Activated CD4-positive, alpha-beta T cell treated with anti-CD3 and anti-CD28 coated beads for 24 hours (primary cell): ENCODE results near the gene USP51.
"Not testable (repeated sequence)": the region's sequence is repeated elsewhere in the genome, so short reads cannot be mapped to it uniquely, and the experiment has no call there.

Experiments used
- DNase-seq, 2 donors: peaks; one replicate each; pipeline ENCODE4 v3.0.0-alpha.2; 2020; ENCODE audit warnings: low read depth in 2 of 2

Gene USP51

GRCh38 chrX:55489314-55490009 is at the start of gene USP51:
TSS of gene USP51 (minus strand) at chrX:55489848. CDS start at chrX:55488939, 909 bp downstream.
- DNase-seq, result no peak

GRCh38 chrX:55524487-55524886 is 34.8 kb upstream of the USP51 start:
- no peak for DNase-seq

- no peak for DNase-seq
Observed at GRCh38 chrX:55523356-55523755, 33.7 kb upstream of the USP51 start.

- no peak for DNase-seq
Observed at GRCh38 chrX:55522596-55523276, 33.1 kb upstream of the USP51 start.

GRCh38 chrX:55521687-55522086 is 32.0 kb upstream of the USP51 start:
- DNase-seq, result no peak

GRCh38 chrX:55516794-55517481 is 27.3 kb upstream of the USP51 start:
- DNase-seq, result not testable (repeated sequence)

- DNase-seq, result not testable (repeated sequence)
Observed at GRCh38 chrX:55513045-55513737, 23.5 kb upstream of the USP51 start.

GRCh38 chrX:55508410-55509152 is 18.9 kb upstream of the USP51 start:
- not testable (repeated sequence) for DNase-seq

- not testable (repeated sequence) for DNase-seq
Observed at GRCh38 chrX:55507699-55508098, 18.1 kb upstream of the USP51 start.

GRCh38 chrX:55507010-55507409 is 17.4 kb upstream of the USP51 start:
- not testable (repeated sequence) for DNase-seq

GRCh38 chrX:55490974-55491373 is 1.3 kb upstream of the USP51 start:
- no peak for DNase-seq

- no peak for DNase-seq
Observed at GRCh38 chrX:55490121-55490520, 473 bp upstream of the USP51 start.

- DNase-seq, result peak; percentile 17 to 29
Observed at GRCh38 chrX:55488593-55489313, 895 bp downstream of the USP51 start.

GRCh38 chrX:55488006-55488592 is 1.5 kb downstream of the USP51 start:
- no peak for DNase-seq

GRCh38 chrX:55487143-55487542 is 2.5 kb downstream of the USP51 start:
- DNase-seq, result no peak

GRCh38 chrX:55486736-55487135 is 2.9 kb downstream of the USP51 start:
- DNase-seq, result no peak

GRCh38 chrX:55484948-55485347 is 4.7 kb downstream of the USP51 start:
- no peak for DNase-seq

- no peak for DNase-seq
Observed at GRCh38 chrX:55480390-55481062, 9.1 kb downstream of the USP51 start.

GRCh38 chrX:55479956-55480355 is 9.7 kb downstream of the USP51 start:
- not testable (repeated sequence) for DNase-seq

- not testable (repeated sequence) for DNase-seq
Observed at GRCh38 chrX:55465791-55466190, 23.9 kb downstream of the USP51 start.
